ENCODE results near the gene CLEC2B. TPM values are rescaled to one million over a fixed set of nuclear protein-coding genes. Genes with fewer than 3 reads are reported as not detected.
A peak's percentile ranks its signal among the peaks of the same experiment; 100 is the strongest.

Gene CLEC2B
- total RNA-seq, 1 donor from 2014 or later, result 3.7 TPM

GRCh38 chr12:9820281-9820930, 48.7 kb downstream of the CLEC2B start:
- DNase-seq, result no peak
- ATAC-seq (ENCODE audit: poor library complexity), result no peak
- intact Hi-C loops (cut with DNase I), result no loop called here

GRCh38 chr12:9813821-9814798, 55.0 kb downstream of the CLEC2B start:
- peak; percentile 95 for ATAC-seq (ENCODE audit: poor library complexity)
- intact Hi-C loops (cut with DNase I), result loop anchor here (5.0 kb wide), 1 partner anchor 108 kb away; no protein-coding TSS in a partner anchor

DNA sequence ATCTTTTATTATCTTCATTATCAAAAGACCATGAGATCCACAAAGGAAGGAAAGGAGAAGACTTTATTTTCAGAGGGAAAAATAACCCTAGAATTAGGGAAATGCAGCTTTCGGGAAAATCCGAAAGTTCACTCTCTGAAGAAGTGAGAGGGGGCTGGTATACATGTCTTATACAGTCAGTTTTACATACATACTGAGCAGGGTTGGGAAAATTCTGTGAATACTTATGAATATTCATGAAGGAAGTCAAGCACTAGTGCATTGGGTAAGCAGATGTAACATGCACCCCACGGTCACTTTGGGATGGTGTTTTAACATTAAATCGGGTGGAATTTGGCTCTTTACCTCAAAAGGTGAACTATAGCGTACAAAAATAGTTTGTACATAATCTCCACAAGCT, 57.5 kb downstream of the CLEC2B start:
- ATAC-seq (ENCODE audit: poor library complexity) (no peak), DNase-seq (no peak)
- intact Hi-C loops (cut with DNase I), result loop anchor here (5.0 kb wide), 1 partner anchor 111 kb away; no protein-coding TSS in a partner anchor

More at GRCh38 chr12:9813821-9814798, 55.0 kb downstream of the CLEC2B start:
- DNase-seq, result peak; percentile 90

- intact Hi-C loops (cut with DNase I), result loop anchor here (5.0 kb wide), 1 partner anchor 112 kb away; no protein-coding TSS in a partner anchor
- DNase-seq, result no peak
- ATAC-seq (ENCODE audit: poor library complexity), result no peak
Measured at GRCh38 chr12:9810671-9811070, 58.5 kb downstream of the CLEC2B start.

GRCh38 chr12:9809866-9810265, 59.3 kb downstream of the CLEC2B start:
- ATAC-seq (ENCODE audit: poor library complexity) (no peak), DNase-seq (no peak)
- intact Hi-C loops (cut with DNase I), result loop anchor here (5.0 kb wide), 1 partner anchor 112 kb away; no protein-coding TSS in a partner anchor

- DNase-seq (no peak), ATAC-seq (ENCODE audit: poor library complexity) (no peak)
- intact Hi-C loops (cut with DNase I), result no loop called here
Measured at GRCh38 chr12:9809338-9809737, 59.8 kb downstream of the CLEC2B start.

GRCh38 chr12:9808504-9808903, 60.6 kb downstream of the CLEC2B start:
- ATAC-seq (ENCODE audit: poor library complexity) (no peak), DNase-seq (no peak)
- intact Hi-C loops (cut with DNase I), result no loop called here

DNA sequence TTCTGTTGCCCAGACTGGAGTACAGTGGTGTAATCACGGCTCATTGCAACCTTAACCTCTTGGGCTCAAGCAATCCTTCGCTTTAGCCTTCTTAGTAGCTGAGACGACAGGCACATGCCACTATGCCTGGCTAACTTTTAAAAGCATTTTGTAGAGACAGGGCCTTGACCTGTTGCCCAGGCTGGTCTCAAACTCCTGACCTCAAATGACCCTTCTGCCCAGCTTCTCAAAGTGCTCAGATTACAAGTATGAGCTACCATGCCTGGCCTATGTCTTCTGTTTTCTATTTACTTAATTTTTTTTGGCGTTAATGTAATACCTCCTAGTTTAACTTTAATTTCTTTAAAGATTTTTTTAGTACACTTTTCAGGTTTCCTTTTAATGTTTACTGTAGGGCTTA, 62.4 kb downstream of the CLEC2B start:
- ATAC-seq (ENCODE audit: poor library complexity), result no peak

GRCh38 chr12:9805883-9806282, 63.3 kb downstream of the CLEC2B start:
- DNase-seq (no peak), ATAC-seq (ENCODE audit: poor library complexity) (no peak)
- intact Hi-C loops (cut with DNase I), result no loop called here

More for the DNA sequence above, 62.4 kb downstream of the CLEC2B start:
- no peak for DNase-seq
- intact Hi-C loops (cut with DNase I), result no loop called here

Other genes starting within 250 kb of the CLEC2B start
- 4.5 TPM for gene CLEC2D, start 199.6 kb downstream of the CLEC2B start, total RNA-seq
- gene CLECL1, start 136.3 kb downstream of the CLEC2B start, total RNA-seq, result not detected
- 0.40 TPM for gene CD69, start 108.5 kb downstream of the CLEC2B start, total RNA-seq
- gene KLRF1, start 41.9 kb downstream of the CLEC2B start, total RNA-seq, result 0.30 TPM
- gene KLRF2, start 12.1 kb upstream of the CLEC2B start, total RNA-seq, result not detected
- gene CLEC2A, start 63.0 kb upstream of the CLEC2B start, total RNA-seq, result not detected
- 7.8 TPM for gene CLEC12A, start 102.1 kb upstream of the CLEC2B start, total RNA-seq
- gene CLEC1B, start 129.8 kb upstream of the CLEC2B start, total RNA-seq, result not detected
- 0.11 TPM for gene CLEC12B, start 141.3 kb upstream of the CLEC2B start, total RNA-seq
- not detected for gene CLEC9A, start 161.3 kb upstream of the CLEC2B start, total RNA-seq
- gene CLEC1A, start 229.6 kb upstream of the CLEC2B start, total RNA-seq, result 2.5 TPM